Vagina (tissue), 2 donors: ENCODE results near the gene CASP5.

Source experiments
- POLR2A ChIP-seq, 2 donors: fragments of 450-650 bp; IDR thresholded peaks; one replicate each; pipeline ENCODE4 v1.6.1; 2017; ENCODE audit warnings: antibody characterized with exemption in 2 of 2, mild to moderate bottlenecking in 2 of 2, moderate library complexity in 2 of 2
- POLR2AphosphoS5 ChIP-seq, 2 donors: sonication (generic); formaldehyde crosslinking; IDR thresholded peaks; one replicate each; pipeline ENCODE4 v1.9.0; 2017; ENCODE audit warnings: antibody characterized with exemption in 2 of 2, mild to moderate bottlenecking in 2 of 2, low read depth in 1 of 2; ENCODE audit not compliant: insufficient read depth in 1 of 2

GRCh38 chr11:105071089-105071732 lies 48.2 kb upstream of the CASP5 start:
- TF ChIP-seq POLR2AphosphoS5 (IDR thresholded peaks at IDR 0.05; ENCODE audit: insufficient read depth in 1 of 2, low read depth in 1 of 2) (peak in 1 of 2 donors; percentile 34), POLR2A (IDR thresholded peaks at IDR 0.05) (no peak)
